GM19372 (cell line): ENCODE measurements around the gene NRXN3.

ENCODE experiments used
- ATAC-seq: cut with Tn5 transposase; IDR thresholded peaks from one replicate; pipeline ENCODE4 v1.9.1; 2021; ENCODE audit warnings: mild to moderate bottlenecking, low read depth, moderate library complexity; ENCODE audit not compliant: unreplicated experiment

NRXN3 gene

GRCh38 chr14:79298373-79298772 is 1128.2 kb downstream of the NRXN3 start:
- ATAC-seq = no peak

- ATAC-seq = no peak
Measured at GRCh38 chr14:79299162-79299561, 1129.0 kb downstream of the NRXN3 start.

GRCh38 chr14:79304279-79304678 is 1134.1 kb downstream of the NRXN3 start:
- no peak for ATAC-seq

GRCh38 chr14:79306546-79306945 is 1136.4 kb downstream of the NRXN3 start:
- no peak for ATAC-seq

GRCh38 chr14:79318371-79318770 is 1148.2 kb downstream of the NRXN3 start:
- no peak for ATAC-seq

GRCh38 chr14:79320561-79320960 is 1150.4 kb downstream of the NRXN3 start:
- no peak for ATAC-seq

- ATAC-seq = no peak
Measured at GRCh38 chr14:79321070-79321469, 1150.9 kb downstream of the NRXN3 start.

- no peak for ATAC-seq
Measured at GRCh38 chr14:79325071-79325470, 1154.9 kb downstream of the NRXN3 start.

- no peak for ATAC-seq
Measured at GRCh38 chr14:79325557-79325956, 1155.4 kb downstream of the NRXN3 start.

GRCh38 chr14:79328863-79329262 is 1158.7 kb downstream of the NRXN3 start:
- no peak for ATAC-seq

GRCh38 chr14:79331830-79332229 is 1161.7 kb downstream of the NRXN3 start:
- no peak for ATAC-seq

GRCh38 chr14:79332504-79333197 is 1162.5 kb downstream of the NRXN3 start:
- ATAC-seq = no peak

- ATAC-seq = no peak
Measured at GRCh38 chr14:79333198-79333546, 1163.0 kb downstream of the NRXN3 start.

GRCh38 chr14:79334272-79334671 is 1164.1 kb downstream of the NRXN3 start:
- ATAC-seq = no peak

GRCh38 chr14:79337761-79338160 is 1167.6 kb downstream of the NRXN3 start:
- no peak for ATAC-seq

- no peak for ATAC-seq
Measured at GRCh38 chr14:79342942-79343341, 1172.8 kb downstream of the NRXN3 start.

GRCh38 chr14:79351011-79351410 is 1180.8 kb downstream of the NRXN3 start:
- no peak for ATAC-seq

GRCh38 chr14:79352076-79352630 is 1182.0 kb downstream of the NRXN3 start:
- ATAC-seq = no peak

- ATAC-seq = no peak
Measured at GRCh38 chr14:79354336-79354735, 1184.2 kb downstream of the NRXN3 start.

- no peak for ATAC-seq
Measured at GRCh38 chr14:79356040-79356439, 1185.9 kb downstream of the NRXN3 start.

GRCh38 chr14:79357307-79357706 is 1187.1 kb downstream of the NRXN3 start:
- ATAC-seq = no peak

- ATAC-seq = no peak
Measured at GRCh38 chr14:79363291-79363690, 1193.1 kb downstream of the NRXN3 start.
